Choroid plexus epithelial cell (primary cell): ENCODE data around the gene PAK5.
A peak's percentile ranks its signal among the peaks of the same experiment; 100 is the strongest.

Experiments used
- DNase-seq: peaks from one replicate; pipeline ENCODE4 v3.0.0-alpha.2; 2010; ENCODE audit warnings: low read depth
- H3K4me3 ChIP-seq: 2 replicates; pipeline ENCODE4 v1.5.1; 2011; ENCODE audit warnings: low read depth, mild to moderate bottlenecking, control low read depth, low read length, moderate library complexity
- CTCF ChIP-seq: conservative IDR thresholded peaks from 2 replicates; pipeline ENCODE4 v1.5.1; 2011; ENCODE audit warnings: low read depth, mild to moderate bottlenecking, control low read depth, inconsistent platforms, low read length, moderate library complexity

The PAK5 gene

GRCh38 chr20:9516234-9516871 is 322.5 kb downstream of the PAK5 start:
- DNase-seq: no peak

GRCh38 chr20:9515741-9516233 is 323.1 kb downstream of the PAK5 start:
- no peak for DNase-seq
- TF ChIP-seq CTCF: no peak
- no peak overlapping the region for H3K4me3 ChIP-seq

More at GRCh38 chr20:9516234-9516871, 322.5 kb downstream of the PAK5 start:
- no peak for TF ChIP-seq CTCF
- H3K4me3 ChIP-seq: no peak overlapping the region

- TF ChIP-seq CTCF: no peak
- no peak overlapping the region for H3K4me3 ChIP-seq
- no peak for DNase-seq
Measured at GRCh38 chr20:9515214-9515585, 323.7 kb downstream of the PAK5 start.

- TF ChIP-seq CTCF: no peak
- DNase-seq: peak; percentile 33
- no peak within 1 kb of the TSS for H3K4me3 ChIP-seq
Measured at GRCh38 chr20:9514461-9515213, 324.2 kb downstream of the PAK5 start, which contains the start of gene LAMP5. TSS of gene LAMP5 (plus strand) at chr20:9514590. CDS start at chr20:9514853, 263 bp downstream.

GRCh38 chr20:9514072-9514460 is 324.8 kb downstream of the PAK5 start:
- H3K4me3 ChIP-seq: no peak overlapping the region
- no peak for TF ChIP-seq CTCF
- no peak for DNase-seq

GRCh38 chr20:9510911-9511310 is 328.0 kb downstream of the PAK5 start:
- no peak for DNase-seq

More at GRCh38 chr20:9510911-9511310, 328.0 kb downstream of the PAK5 start:
- no peak overlapping the region for H3K4me3 ChIP-seq
- TF ChIP-seq CTCF: no peak
